Right lobe of liver (tissue), 6 donors: ENCODE measurements around the gene NFATC4. TPM values are rescaled to one million over a fixed set of nuclear protein-coding genes. Genes with fewer than 3 reads are reported as not detected.
A peak's percentile ranks its signal among the peaks of the same experiment; 100 is the strongest.
"Not testable (repeated sequence)": the region's sequence is repeated elsewhere in the genome, so short reads cannot be mapped to it uniquely, and the experiment has no call there.

Experiments used
- ATAC-seq, 4 donors: fragments of 200-7000 bp; cut with Tn5 transposase; one replicate each; pipeline ENCODE4 v1.9.1; 2020; ENCODE audit warnings: mild to moderate bottlenecking in 4 of 4, moderate library complexity in 4 of 4
- DNase-seq, 3 donors: peaks; one replicate each; pipeline ENCODE4 v3.0.0-alpha.2; 2020
- H3K27ac ChIP-seq, 3 donors: fragments of 200-600 bp; one replicate each; pipeline ENCODE4 v1.8.0; 2022
- H3K27me3 ChIP-seq, 2 donors: fragments of 200-600 bp; one replicate each; pipeline ENCODE4 v1.8.0; 2022
- H3K36me3 ChIP-seq, 4 donors: fragments of 200-600 bp; sonication (generic) in 1 of 4; one replicate each; pipeline versions ENCODE4 v1.5.1 to v1.8.0; 2017 to 2022; ENCODE audit warnings: control low read depth in 1 of 4
- H3K4me1 ChIP-seq, 4 donors: fragments of 200-600 bp; sonication (generic) in 1 of 4; one replicate each; pipeline versions ENCODE4 v1.5.1 to v1.8.0; 2017 to 2022; ENCODE audit warnings: control low read depth in 1 of 4
- H3K4me3 ChIP-seq, 3 donors: fragments of 200-600 bp; one replicate each; pipeline ENCODE4 v1.8.0; 2022
- H3K9me3 ChIP-seq, 4 donors: fragments of 200-600 bp; sonication (generic) in 1 of 4; one replicate each; pipeline versions ENCODE4 v1.5.1 to v1.8.0; 2017 to 2022; ENCODE audit warnings: control low read depth in 1 of 4
- POLR2A ChIP-seq: fragments of 450-650 bp; IDR thresholded peaks from one replicate; pipeline ENCODE4 v1.6.1; 2017; ENCODE audit warnings: antibody characterized with exemption, mild to moderate bottlenecking
- whole genome bisulfite sequencing: methylation state at CpG from one replicate; pipeline ENCODE4 v1.1.6; 2018; ENCODE audit warnings: low coverage, low lambda C conversion rate; ENCODE audit not compliant: insufficient coverage; ENCODE audit errors: missing lambda C conversion rate; 5-methylcytosine and 5-hydroxymethylcytosine counted together
- intact Hi-C, 2 donors: fragments of 100-400 bp; cut with DNase I; formaldehyde crosslinking; loops; one replicate each; pipeline versions ENCODE4 v1.11.2 to v1.14.1; 2022
- total RNA-seq, 6 experiments: library from RNA; depleted of rRNA in 2 of 6; stranded (reverse); fragments of >200 nt in 2 of 6; fragmentation: NEBNext Ultra II Directional in 3 of 6; extraction: Animal tissue kit (Norgen Biotek cat#: 25700) in 3 of 6; gene quantifications; one replicate each; pipeline versions ENCODE4 v1.1.0 to v1.2.4, GENCODE V29; 2016 to 2023
- TF ChIP-seq, protein P1 (sequence below), 4 donors: fragments of 200-600 bp in 3 of 4; fragments of 450-650 bp in 1 of 4; IDR thresholded peaks; one replicate each; pipeline versions ENCODE4 v1.5.1 to v1.8.0; 2016 to 2022; ENCODE audit warnings: antibody characterized with exemption in 4 of 4, mild to moderate bottlenecking in 2 of 4
- donor health status: DM: no; HTN: yes; CAD: no.
- donor health status: DM: no; HTN: no; CAD: no.
- donor health status: DM: no; HTN: no; CAD: no.
- donor health status: DM: no; HTN: yes; CAD: no.
- donor health status: DM: no; HTN: yes; CAD: no.

The NFATC4 gene
- total RNA-seq, 6 experiments from 2014 or later, result 1.0 to 3.7 (median 2.0) TPM

GRCh38 chr14:24349742-24350141 is 18.2 kb upstream of the NFATC4 start:
- Histone ChIP-seq H3K4me3 (no peak overlapping the region), H3K27me3 (no peaks in the 10 kb centered on the region), H3K27ac (no peak overlapping the region), H3K36me3 (no peaks in the 10 kb centered on the region), H3K9me3 (no peaks in the 10 kb centered on the region), H3K4me1 (peaks cover 0 to 4% (median 0%) of the 10 kb centered on the region in 4 donors)
- intact Hi-C loops, result no loop called here
- ATAC-seq (no peak), DNase-seq (no peak)
- TF ChIP-seq, protein P1, sequence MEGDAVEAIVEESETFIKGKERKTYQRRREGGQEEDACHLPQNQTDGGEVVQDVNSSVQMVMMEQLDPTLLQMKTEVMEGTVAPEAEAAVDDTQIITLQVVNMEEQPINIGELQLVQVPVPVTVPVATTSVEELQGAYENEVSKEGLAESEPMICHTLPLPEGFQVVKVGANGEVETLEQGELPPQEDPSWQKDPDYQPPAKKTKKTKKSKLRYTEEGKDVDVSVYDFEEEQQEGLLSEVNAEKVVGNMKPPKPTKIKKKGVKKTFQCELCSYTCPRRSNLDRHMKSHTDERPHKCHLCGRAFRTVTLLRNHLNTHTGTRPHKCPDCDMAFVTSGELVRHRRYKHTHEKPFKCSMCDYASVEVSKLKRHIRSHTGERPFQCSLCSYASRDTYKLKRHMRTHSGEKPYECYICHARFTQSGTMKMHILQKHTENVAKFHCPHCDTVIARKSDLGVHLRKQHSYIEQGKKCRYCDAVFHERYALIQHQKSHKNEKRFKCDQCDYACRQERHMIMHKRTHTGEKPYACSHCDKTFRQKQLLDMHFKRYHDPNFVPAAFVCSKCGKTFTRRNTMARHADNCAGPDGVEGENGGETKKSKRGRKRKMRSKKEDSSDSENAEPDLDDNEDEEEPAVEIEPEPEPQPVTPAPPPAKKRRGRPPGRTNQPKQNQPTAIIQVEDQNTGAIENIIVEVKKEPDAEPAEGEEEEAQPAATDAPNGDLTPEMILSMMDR (IDR thresholded peaks at IDR 0.05), result no peak
- no peak for TF ChIP-seq POLR2A
- 78% methylated on average over 5 of the region's 5 CpGs for WGBS

- Histone ChIP-seq H3K27me3 (no peaks in the 10 kb centered on the region), H3K27ac (no peak overlapping the region), H3K9me3 (no peaks in the 10 kb centered on the region), H3K4me1 (peaks cover 0 to 4% (median 0%) of the 10 kb centered on the region in 4 donors), H3K4me3 (no peak overlapping the region), H3K36me3 (no peaks in the 10 kb centered on the region)
- 20% methylated on average over 3 of the region's 4 CpGs for WGBS
- ATAC-seq (peak; percentile 39 to 67 (median 54)), DNase-seq (no peak)
- TF ChIP-seq, protein P1 (IDR thresholded peaks at IDR 0.05), result no peak
- no peak for TF ChIP-seq POLR2A
- intact Hi-C loops, result no loop called here
Measured at GRCh38 chr14:24351517-24351916, 16.5 kb upstream of the NFATC4 start.

DNA sequence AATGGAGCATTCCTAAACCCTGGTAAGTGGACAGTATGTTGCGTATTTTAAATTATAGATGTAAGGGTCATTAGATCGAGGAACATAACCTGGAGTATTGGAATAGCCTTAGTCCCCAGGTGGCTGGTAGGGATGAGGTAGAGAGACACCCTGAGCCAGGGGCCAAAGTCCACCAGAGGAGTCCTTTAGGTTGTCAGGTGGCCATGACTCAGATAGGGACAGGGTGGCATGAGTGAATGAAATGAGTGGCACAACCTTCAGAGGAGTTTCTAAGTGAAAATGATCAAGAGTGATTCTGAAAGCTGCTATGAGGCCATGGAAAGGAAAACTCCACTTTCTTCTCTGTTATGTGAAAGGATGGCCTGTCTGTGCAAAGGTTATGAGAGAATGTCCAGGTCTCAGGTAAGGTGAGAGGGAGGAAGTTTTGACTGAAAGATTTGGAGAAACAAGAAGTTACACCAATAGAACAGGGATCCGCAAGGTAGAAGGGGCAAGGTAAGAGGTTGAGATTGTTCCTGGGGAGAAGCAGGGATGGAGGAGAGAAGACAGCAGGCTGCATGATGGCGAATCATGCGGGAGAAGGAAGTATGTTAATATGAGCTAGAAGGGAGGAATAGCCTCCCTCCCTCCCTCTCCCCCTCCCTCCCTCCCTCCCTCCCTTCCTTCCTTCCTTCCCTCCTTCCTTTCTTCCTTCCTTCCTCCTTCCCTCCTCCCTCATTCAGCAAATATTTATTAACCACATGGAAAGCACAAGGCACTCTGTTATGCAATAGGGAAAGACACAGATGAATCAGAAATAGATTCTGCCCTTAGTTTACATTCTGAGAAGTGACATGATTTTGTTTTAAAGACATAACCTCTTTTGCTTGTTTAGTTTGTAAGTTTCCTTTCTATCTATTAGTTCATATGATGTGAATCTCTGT is 14.2 kb upstream of the NFATC4 start:
- TF ChIP-seq, protein P1 (IDR thresholded peaks at IDR 0.05), result no peak
- TF ChIP-seq POLR2A, result no peak
- H3K4me1 ChIP-seq, result peaks cover 0 to 4% (median 0%) of the 10 kb centered on the region in 4 donors
- H3K27ac ChIP-seq, result no peak overlapping the region
- no peaks in the 10 kb centered on the region for H3K9me3 ChIP-seq
- ATAC-seq (peak; percentile 59 to 92 (median 69)), DNase-seq (no peak)
- H3K36me3 ChIP-seq, result no peaks in the 10 kb centered on the region
- intact Hi-C loops, result no loop called here
- WGBS, result 64% methylated on average over 4 of the region's 5 CpGs
- no peaks in the 10 kb centered on the region for H3K27me3 ChIP-seq
- H3K4me3 ChIP-seq, result no peak overlapping the region

GRCh38 chr14:24354482-24354825 is 13.5 kb upstream of the NFATC4 start:
- DNase-seq, H3K9me3 ChIP-seq, H3K27me3 ChIP-seq, H3K27ac ChIP-seq, H3K4me1 ChIP-seq, ATAC-seq, H3K4me3 ChIP-seq, H3K36me3 ChIP-seq, intact Hi-C loops: not testable (repeated sequence)
- no CpG with 5 or more reads among the region's 3 CpGs for WGBS

DNA sequence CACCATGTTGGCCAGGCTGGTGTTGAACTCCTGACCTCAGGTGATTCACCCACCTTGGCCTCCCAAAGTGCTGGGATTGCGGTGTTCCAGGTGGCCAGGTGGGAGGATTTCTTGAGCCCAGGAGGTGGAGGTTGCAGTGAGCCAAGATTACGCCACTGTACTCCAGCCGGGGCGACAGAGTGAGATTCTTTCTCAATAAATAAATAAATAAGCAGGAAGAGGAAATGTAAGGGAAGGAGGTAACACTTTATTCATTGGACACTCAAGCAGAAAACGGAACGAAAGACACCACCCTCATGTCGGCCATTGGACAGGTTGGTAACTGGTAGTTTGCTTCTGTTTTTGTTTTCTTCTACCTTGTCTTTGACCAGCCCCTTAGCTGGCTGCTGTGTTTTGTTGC is 13.0 kb upstream of the NFATC4 start:
- no peak for DNase-seq
- no peaks in the 10 kb centered on the region for H3K9me3 ChIP-seq
- ATAC-seq, result peak in 2 of 4 donors; percentile 41 to 42
- intact Hi-C loops, result no loop called here
- H3K4me1 ChIP-seq, result peaks cover 0 to 4% (median 0%) of the 10 kb centered on the region in 4 donors
- no peaks in the 10 kb centered on the region for H3K27me3 ChIP-seq
- no peak overlapping the region for H3K4me3 ChIP-seq
- no peak overlapping the region for H3K27ac ChIP-seq
- WGBS, result 48% methylated on average over 7 of the region's 7 CpGs
- TF ChIP-seq POLR2A, result no peak
- TF ChIP-seq, protein P1 (IDR thresholded peaks at IDR 0.05), result no peak
- no peaks in the 10 kb centered on the region for H3K36me3 ChIP-seq
